OCI-LY7 (cell line): ENCODE results near the gene SELENOS. TPM values are rescaled to one million over a fixed set of nuclear protein-coding genes. Genes with fewer than 3 reads are reported as not detected.

Experiments used
- Bru-seq: library from RNA; stranded (reverse); fragments of 400-500 nt; gene quantifications from one replicate; lab custom pipeline; 2021; lab: Mats Ljungman, UMichigan
- BruChase-seq, 2 experiments: library from RNA; stranded (reverse); fragments of 400-500 nt; gene quantifications; one replicate each; lab custom pipeline; 2021; lab: Mats Ljungman, UMichigan
- BruUV-seq: library from RNA; stranded (reverse); fragments of 400-500 nt; replicated peaks from 2 replicates; lab custom pipeline; 2021; lab: Mats Ljungman, UMichigan
- CTCF ChIA-PET: fragments of 300-600 bp; sonication (Branson Sonifier 250); formaldehyde crosslinking; loops from one replicate; lab custom pipeline; 2022; ENCODE audit warnings: antibody characterized with exemption; ENCODE audit not compliant: unreplicated experiment; lab: Charles Lee
- POLR2A ChIA-PET: fragments of 300-600 bp; sonication (Branson Sonifier 250); formaldehyde crosslinking; loops from one replicate; lab custom pipeline; 2022; ENCODE audit warnings: antibody characterized with exemption; lab: Charles Lee
- DNase-seq: peaks from one replicate; pipeline ENCODE4 v3.0.0-alpha.2; 2015; ENCODE audit warnings: low spot score
- H2AFZ ChIP-seq: fragments of 200-600 bp; sonication (generic), shearing (Covaris generic); 2 replicates; pipeline ENCODE4 v1.6.1; 2014; ENCODE audit warnings: mild to moderate bottlenecking, antibody characterized with exemption, low read length, moderate library complexity
- H3K27ac ChIP-seq: fragments of 200-600 bp; sonication (generic); 2 replicates; pipeline ENCODE4 v1.5.1; 2014; ENCODE audit warnings: mixed run types, low read depth, mild to moderate bottlenecking, moderate library complexity, low read length, inconsistent platforms; ENCODE audit not compliant: poor library complexity, severe bottlenecking
- H3K36me3 ChIP-seq: fragments of 200-600 bp; sonication (generic); 2 replicates; pipeline ENCODE4 v1.6.1; 2014; ENCODE audit warnings: mild to moderate bottlenecking, antibody characterized with exemption, low read length, moderate library complexity, mixed read lengths; ENCODE audit not compliant: insufficient read depth
- H3K4me1 ChIP-seq: fragments of 200-600 bp; sonication (generic); 2 replicates; pipeline ENCODE4 v1.5.1; 2014; ENCODE audit warnings: mild to moderate bottlenecking, low read length; ENCODE audit not compliant: insufficient read depth, poor library complexity, severe bottlenecking
- H3K4me2 ChIP-seq: fragments of 200-600 bp; sonication (generic); 2 replicates; pipeline ENCODE4 v1.6.1; 2014; ENCODE audit warnings: mild to moderate bottlenecking, low read length
- H3K4me3 ChIP-seq: fragments of 200-600 bp; sonication (generic); 2 replicates; pipeline ENCODE4 v1.5.1; 2014; ENCODE audit warnings: mild to moderate bottlenecking, low read depth, low read length; ENCODE audit not compliant: poor library complexity, severe bottlenecking
- H3K79me2 ChIP-seq: fragments of 200-600 bp; sonication (generic); 2 replicates; pipeline ENCODE4 v1.6.1; 2016; ENCODE audit warnings: low read depth, mild to moderate bottlenecking, low read length, moderate library complexity, mixed read lengths; ENCODE audit not compliant: insufficient read depth
- H3K9me2 ChIP-seq: fragments of 200-600 bp; sonication (generic); 2 replicates; pipeline ENCODE4 v1.6.1; 2016; ENCODE audit warnings: mild to moderate bottlenecking, low read length, mixed read lengths; ENCODE audit not compliant: insufficient read depth
- H3K9me3 ChIP-seq: fragments of 200-600 bp; sonication (generic); 2 replicates; pipeline ENCODE4 v1.6.1; 2014; ENCODE audit warnings: mild to moderate bottlenecking, mixed run types, low read length, mixed read lengths
- H4K20me1 ChIP-seq: fragments of 200-600 bp; sonication (generic); 2 replicates; pipeline ENCODE4 v1.6.1; 2014; ENCODE audit warnings: mild to moderate bottlenecking, antibody characterized with exemption, low read length, moderate library complexity, mixed read lengths; ENCODE audit not compliant: insufficient read depth
- CTCF ChIP-seq: fragments of 200-600 bp; sonication (generic); conservative IDR thresholded peaks from 2 replicates; pipeline ENCODE4 v1.5.1; 2014; ENCODE audit warnings: mild to moderate bottlenecking, antibody characterized with exemption, low read length, moderate library complexity, mixed read lengths
- EZH2phosphoT487 ChIP-seq: fragments of 200-600 bp; sonication (generic); IDR thresholded peaks from 2 replicates; pipeline ENCODE4 v1.6.1; 2018; ENCODE audit warnings: low read depth, borderline replicate concordance, mild to moderate bottlenecking, mixed run types, antibody characterized with exemption, low read length, moderate library complexity, mixed read lengths
- intact Hi-C: fragments of 100-400 bp; cut with micrococcal nuclease; formaldehyde crosslinking; loops from one replicate; pipeline ENCODE4 v1.10.0; 2022; ENCODE audit not compliant: unreplicated experiment
- long read RNA-seq: library from polyadenylated mRNA; stranded (forward); transcript quantifications from one replicate; pipeline ENCODE4 v2.0.0, GENCODE V29; 2022
- total RNA-seq, 2 experiments: library from RNA; depleted of rRNA in 1 of 2; stranded (reverse); fragments of >200 nt in 1 of 2; shearing (Covaris generic) in 1 of 2; gene quantifications; 2 replicates each; pipeline ENCODE4 v1.2.3, GENCODE V29; 2014 to 2022

Gene SELENOS
- total RNA-seq (2014; rRNA removed; shearing (Covaris generic)) (29.1 and 31.1 TPM in 2 replicates), total RNA-seq (2022) (36.1 and 36.5 TPM in 2 replicates), Bru-seq, nascent RNA (percentile 83 among the genes with signal in this experiment), BruChase-seq, experiment 1, labeled RNA remaining after a 6-hour chase (percentile 74 among the genes with signal in this experiment), BruChase-seq, experiment 2, labeled RNA remaining after a 2-hour chase (percentile 88 among the genes with signal in this experiment)
- long read RNA-seq, transcript SELENOS-203 (6 exons, 1,188 nt) = major isoform, 77 of 114 reads
- long read RNA-seq, transcript SELENOS-201 (7 exons, 1,439 nt) = minor isoform, 25 of 114 reads
- long read RNA-seq, partial matches to known transcripts = 3 of 114 reads
- long read RNA-seq, other reads (novel, unspliced or antisense) = 9 of 114 reads

- DNase-seq = peak; percentile 92
- intact Hi-C loops = loop anchor here (2.0 kb wide), 1 partner anchor 16 kb away; no protein-coding TSS in a partner anchor
- H3K36me3 ChIP-seq = peaks cover 69% of the 10 kb centered on the region
- CTCF ChIA-PET = no interaction called here
- TF ChIP-seq EZH2phosphoT487 = no peak
- no peak for TF ChIP-seq CTCF
- POLR2A ChIA-PET = interaction anchor here (1.0 to 1.4 kb wide), 2 partner anchors 16 to 17 kb away, joined by 5 to 12 read pairs; partner anchors contain the start of gene SNRPA1
- H3K27ac ChIP-seq = peak within 1 kb of the TSS; percentile 38
- no peaks in the 10 kb centered on the region for H3K9me2 ChIP-seq
- no TSS peak for BruUV-seq
- no peaks in the 10 kb centered on the region for H3K9me3 ChIP-seq
- H2AFZ ChIP-seq = peak within 1 kb of the TSS; percentile 59
- peaks cover 14% of the 10 kb centered on the region for H3K4me1 ChIP-seq
- peak within 1 kb of the TSS; percentile 98 for H3K4me3 ChIP-seq
- H3K4me2 ChIP-seq = peak within 1 kb of the TSS; percentile 100
- H4K20me1 ChIP-seq = no peaks in the 10 kb centered on the region; the same call in 1 of the 2 replicates
- H3K79me2 ChIP-seq = peaks cover 17% of the 10 kb centered on the region; the same call in 1 of the 2 replicates
These were observed at the start of gene SELENOS for GRCh38 chr15:101277038-101277822. Gene SELENOS, minus strand, starts transcription at chr15:101277485. Its CDS starts 68 bp downstream, at chr15:101277417.

DNA sequence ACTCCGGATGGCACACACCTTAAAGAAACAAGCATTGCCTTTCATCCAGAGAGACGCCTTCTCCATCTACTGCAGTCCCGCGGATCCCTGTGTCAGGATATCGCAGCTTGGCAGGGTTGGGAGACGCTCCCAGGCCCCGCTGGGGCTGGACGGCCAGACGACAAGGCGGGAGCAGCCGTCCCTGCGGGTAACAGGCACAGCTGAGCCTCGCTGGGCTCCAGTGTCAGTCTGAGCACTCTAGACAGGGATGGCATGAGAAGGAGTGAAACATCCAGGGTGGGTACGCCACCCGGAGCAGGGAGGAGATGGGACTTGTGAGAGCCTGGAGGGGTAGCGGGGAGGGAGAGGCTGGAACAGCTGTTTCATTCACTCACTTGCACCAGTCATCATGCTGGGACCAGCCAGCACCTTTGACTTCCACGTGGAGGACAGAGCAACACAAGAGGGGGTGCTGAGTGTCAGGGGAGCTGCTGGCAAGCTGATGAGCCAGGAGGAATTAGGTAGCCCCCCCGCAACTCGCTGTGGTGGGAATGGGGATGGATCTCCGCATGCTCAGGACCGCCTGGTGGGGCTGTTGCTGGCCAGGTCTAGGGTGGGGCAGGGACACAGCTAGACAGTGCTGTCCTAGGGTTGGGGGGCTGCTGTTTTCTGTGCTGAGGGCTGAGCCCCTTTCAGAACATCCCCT, 49.3 kb upstream of the SELENOS start:
- CTCF ChIA-PET = no interaction called here
- no TSS peak for BruUV-seq
- TF ChIP-seq EZH2phosphoT487 (no peak), CTCF (no peak)

More for the DNA sequence above, 49.3 kb upstream of the SELENOS start:
- Histone ChIP-seq H3K27ac (no peak overlapping the region), H4K20me1 (no peaks in the 10 kb centered on the region), H3K9me2 (no peaks in the 10 kb centered on the region), H3K4me2 (no peak overlapping the region), H3K79me2 (no peaks in the 10 kb centered on the region), H2AFZ (no peak overlapping the region), H3K4me1 (no peaks in the 10 kb centered on the region), H3K9me3 (no peaks in the 10 kb centered on the region), H3K4me3 (no peak overlapping the region), H3K36me3 (no peaks in the 10 kb centered on the region)
- intact Hi-C loops = no loop called here
- DNase-seq = no peak
- POLR2A ChIA-PET = interaction anchor here (0.6 kb wide), 2 partner anchors 220 to 1774 kb away, joined by 3 read pairs; no protein-coding TSS in a partner anchor
